GM21825 (cell line): ENCODE results near the gene SIVA1.
"Not testable (repeated sequence)": the region's sequence is repeated elsewhere in the genome, so short reads cannot be mapped to it uniquely, and the experiment has no call there.

Experiments
- ATAC-seq: cut with Tn5 transposase; IDR thresholded peaks from one replicate; pipeline ENCODE4 v1.9.1; 2021; ENCODE audit warnings: mild to moderate bottlenecking, moderate library complexity; ENCODE audit not compliant: unreplicated experiment

Gene SIVA1

DNA sequence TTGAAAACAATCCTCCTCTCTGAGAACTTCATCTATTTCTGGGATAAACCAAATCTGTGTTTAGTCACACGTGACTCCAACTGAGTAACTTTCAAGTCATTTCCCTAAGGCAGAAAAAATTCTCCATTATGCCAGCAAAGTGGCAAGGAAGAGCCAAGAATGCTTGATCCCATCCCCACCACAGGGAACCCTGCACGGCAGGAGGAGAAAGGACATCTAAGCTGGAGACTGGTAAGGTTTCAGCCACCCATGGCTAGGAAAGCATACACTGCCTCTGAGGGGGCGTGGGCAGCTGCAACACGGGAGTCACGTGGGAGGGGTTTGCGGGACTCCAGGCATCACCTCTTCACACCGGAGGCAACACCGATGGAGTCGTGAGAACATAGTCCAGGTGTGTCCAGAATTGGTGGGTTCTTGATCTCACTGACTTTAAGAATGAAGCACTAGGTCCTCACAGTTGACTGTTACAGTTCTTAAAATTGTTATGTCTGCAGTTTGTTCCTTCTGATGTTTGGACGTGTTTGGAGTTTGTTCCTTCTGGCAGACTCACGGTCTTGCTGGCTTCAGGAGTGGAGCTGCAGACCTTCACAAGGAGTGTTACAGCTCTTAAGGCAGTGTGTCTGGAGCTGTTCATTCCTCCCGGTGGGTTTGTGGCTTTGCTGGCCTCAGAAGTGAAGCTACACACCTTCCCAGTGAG is 2.7 kb upstream of the SIVA1 start:
- no peak for ATAC-seq

- ATAC-seq, result not testable (repeated sequence)
Measured at GRCh38 chr14:104750753-104751057, 2.2 kb upstream of the SIVA1 start.

DNA sequence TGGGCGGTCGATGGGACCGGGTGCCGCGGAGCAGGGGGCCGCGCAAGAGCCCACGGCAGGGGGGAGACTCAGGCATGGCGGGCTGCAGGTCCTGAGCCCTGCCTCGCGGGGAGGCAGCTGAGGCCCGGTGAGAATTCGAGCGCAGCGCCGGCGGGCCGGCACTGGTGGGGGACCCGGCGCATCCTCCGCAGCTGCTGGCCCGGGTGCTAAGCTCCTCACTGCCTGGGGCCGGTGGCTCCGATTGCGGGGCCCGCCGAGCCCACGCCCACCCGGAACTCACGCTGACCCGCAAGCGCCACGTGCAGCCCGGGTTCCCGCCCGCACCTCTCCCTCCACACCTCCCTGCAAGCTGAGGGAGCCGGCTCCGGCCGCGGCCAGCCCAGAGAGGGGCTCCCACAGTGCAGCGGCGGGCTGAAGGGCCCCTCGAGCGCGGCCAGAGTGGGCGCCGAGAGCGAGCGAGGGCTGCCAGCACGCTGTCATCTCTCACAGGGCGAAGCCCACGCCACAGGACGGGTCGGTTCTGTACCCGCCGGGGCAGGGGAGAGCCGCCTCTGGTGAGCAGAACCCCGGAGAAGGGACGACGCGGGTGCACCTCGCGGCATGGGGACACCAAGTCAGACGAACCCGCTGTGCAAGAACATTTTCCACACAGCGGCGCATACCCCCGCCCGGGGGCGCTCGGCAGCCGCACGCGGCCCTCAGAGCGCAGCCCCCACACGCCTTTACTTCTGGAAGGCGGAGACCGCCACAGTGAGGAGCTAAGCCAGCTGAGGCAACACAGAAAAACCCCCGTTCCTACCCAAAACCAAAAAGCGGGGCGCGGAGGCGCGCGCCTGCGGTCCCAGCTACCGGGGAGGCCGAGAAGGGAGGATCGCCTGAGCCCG is 1.2 kb upstream of the SIVA1 start:
- ATAC-seq, result no peak

GRCh38 chr14:104752423-104752734 is 568 bp upstream of the SIVA1 start:
- no peak for ATAC-seq

DNA sequence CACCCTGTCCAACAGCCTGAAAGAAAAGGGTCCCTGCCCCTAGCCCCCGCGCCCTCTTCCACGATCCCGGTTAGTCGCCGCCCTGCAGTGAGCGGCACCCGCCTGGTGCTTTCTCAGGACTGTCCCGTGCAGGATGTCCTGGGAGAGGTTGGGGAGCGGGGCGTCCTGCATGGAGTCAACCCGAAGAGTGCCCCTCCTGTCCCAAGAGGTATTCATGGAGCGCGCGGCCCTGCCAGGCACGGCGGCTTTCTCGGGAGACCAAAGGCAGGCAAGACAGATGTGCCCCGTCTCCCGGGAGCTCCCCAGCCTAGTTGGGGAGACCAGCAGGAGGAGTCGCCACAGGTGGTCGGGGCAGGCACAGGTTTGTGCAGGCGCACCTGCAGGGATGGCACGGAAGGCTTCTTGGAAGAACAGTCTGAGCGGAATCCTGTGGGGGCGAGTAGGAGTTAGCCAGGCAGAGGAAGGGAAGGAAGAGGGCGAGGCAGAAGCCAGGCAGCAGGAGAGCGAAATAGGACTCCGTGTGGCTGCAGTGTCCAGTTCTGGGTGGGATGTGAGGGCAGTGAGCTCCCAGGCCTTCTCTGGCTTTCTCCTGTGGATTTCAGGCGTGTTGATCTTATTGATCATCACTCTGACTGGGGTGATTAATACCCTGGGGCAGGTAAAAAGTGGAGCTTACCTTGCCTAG is 723 bp downstream of the SIVA1 start:
- no peak for ATAC-seq

- no peak for ATAC-seq
Measured at GRCh38 chr14:104754213-104754851, 1.4 kb downstream of the SIVA1 start.

DNA sequence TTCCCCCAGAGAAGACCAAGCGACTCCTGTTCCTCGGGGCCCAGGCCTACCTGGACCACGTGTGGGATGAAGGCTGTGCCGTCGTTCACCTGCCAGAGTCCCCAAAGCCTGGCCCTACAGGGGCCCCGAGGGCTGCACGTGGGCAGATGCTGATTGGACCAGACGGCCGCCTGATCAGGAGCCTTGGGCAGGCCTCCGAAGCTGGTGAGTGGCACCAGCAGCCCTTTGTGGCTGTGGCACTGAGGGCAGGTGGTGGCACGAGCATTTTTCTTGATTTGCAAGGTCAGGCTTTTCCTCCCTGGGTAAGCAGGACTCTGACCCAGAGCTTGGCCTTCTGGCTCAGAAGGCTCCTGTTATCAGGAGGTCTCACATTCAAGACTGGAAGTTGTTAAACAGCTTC is 2.7 kb downstream of the SIVA1 start:
- no peak for ATAC-seq

DNA sequence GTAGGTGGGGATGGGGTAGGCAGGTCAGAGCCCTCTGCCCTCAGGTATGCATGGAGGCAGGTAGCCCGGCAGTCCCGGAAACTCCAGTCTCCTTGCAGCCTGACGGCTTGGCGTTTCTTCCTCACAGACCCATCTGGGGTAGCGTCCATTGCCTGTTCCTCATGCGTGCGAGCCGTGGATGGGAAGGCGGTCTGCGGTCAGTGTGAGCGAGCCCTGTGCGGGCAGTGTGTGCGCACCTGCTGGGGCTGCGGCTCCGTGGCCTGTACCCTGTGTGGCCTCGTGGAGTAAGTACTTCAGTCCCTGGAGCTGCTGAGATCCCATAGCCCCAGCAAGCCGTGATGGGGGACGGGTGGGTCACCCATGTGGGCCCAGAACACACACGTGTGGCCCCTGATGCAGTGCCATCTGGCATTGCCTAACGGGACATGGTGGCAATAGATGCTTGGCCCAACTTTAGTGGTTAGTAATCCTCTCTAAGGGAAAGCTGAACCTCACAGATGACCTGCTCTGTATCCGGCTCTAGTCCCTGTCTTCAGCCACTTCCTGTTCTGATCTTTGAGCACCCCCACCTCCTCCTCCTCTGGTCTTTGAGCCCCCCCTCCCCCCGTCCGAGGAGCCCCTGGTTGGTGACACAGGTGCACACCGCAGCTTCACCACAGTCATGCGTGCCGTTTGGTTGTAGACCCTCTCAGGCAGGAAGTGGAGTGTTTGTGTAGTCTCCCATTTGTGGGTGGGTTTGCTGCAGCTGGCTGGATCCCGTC is 3.7 kb downstream of the SIVA1 start:
- ATAC-seq, result no peak

- ATAC-seq, result no peak
Measured at GRCh38 chr14:104757238-104757585, 4.3 kb downstream of the SIVA1 start.

GRCh38 chr14:104757681-104758392 is 4.9 kb downstream of the SIVA1 start:
- no peak for ATAC-seq

GRCh38 chr14:104758981-104759969 is 6.3 kb downstream of the SIVA1 start:
- ATAC-seq, result no peak

GRCh38 chr14:104765517-104765916 is 12.6 kb downstream of the SIVA1 start:
- no peak for ATAC-seq

- no peak for ATAC-seq
Measured at GRCh38 chr14:104766256-104766862, 13.4 kb downstream of the SIVA1 start.

- ATAC-seq, result no peak
Measured at GRCh38 chr14:104766863-104767633, 14.1 kb downstream of the SIVA1 start.

DNA sequence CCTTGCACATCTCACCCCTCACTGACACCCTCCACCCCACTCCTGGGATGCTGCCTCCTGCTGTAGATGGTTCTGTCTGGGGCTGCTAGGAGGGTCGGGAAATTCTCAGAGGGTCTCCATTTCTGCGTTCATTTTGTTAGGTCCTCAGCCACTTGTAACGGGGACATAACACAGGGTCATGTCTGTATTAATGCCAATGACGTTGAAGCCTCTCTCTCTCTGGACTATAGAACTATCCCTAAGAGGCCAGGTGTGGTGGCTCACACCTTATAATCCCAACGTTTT is 14.6 kb downstream of the SIVA1 start:
- ATAC-seq, result no peak

DNA sequence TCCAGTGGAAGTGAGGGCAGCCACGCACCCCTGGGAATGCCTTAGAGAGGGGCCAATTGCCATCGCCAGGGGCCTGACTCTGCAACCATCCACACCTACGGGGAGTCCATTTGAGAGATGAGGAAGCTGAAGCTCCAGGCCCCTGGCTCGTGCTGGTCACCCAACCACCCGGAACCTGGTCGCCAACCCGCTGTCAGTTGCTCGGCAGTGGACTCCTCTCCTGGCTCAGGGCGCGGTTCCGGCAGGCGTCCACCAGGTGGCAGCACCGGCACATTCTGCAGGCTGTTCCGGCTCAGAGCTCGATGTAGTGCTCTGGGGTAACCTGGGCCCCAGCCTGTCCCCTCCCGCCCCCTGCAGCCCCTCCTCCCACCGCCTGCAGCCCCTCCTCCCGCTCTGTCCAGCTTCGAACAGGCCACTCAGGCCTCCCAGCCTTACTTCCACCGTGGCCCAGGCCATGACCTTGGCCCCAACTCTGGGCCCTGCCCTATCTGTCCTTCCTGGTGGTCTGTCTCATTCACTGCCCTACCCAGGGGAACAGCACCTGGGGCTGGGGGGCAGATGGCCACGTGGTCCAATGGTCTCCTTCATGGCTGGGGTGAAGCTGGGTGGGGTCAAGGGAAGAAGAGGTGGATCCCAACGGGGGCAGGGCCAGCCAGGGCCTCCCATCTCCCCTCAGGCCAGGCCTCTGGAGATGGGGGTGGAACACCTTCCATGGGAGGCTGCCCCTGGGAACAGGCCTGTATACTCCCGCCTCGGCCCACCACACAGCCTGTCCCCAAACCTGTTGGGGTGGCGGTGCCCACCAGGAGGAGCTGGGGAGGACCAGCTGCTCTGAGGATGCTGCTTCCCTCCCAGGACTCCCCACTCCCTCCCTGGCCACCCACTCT is 15.7 kb downstream of the SIVA1 start:
- ATAC-seq, result no peak
